GM12874 (cell line): ENCODE results near the gene DNAJC11.

ENCODE experiments used
- CTCF ChIP-seq: IDR thresholded peaks from 2 replicates; pipeline ENCODE4 v1.5.1; 2011; ENCODE audit warnings: low read depth, mild to moderate bottlenecking, control low read depth, low read length, moderate library complexity; ENCODE audit not compliant: insufficient read depth

Gene DNAJC11

DNA sequence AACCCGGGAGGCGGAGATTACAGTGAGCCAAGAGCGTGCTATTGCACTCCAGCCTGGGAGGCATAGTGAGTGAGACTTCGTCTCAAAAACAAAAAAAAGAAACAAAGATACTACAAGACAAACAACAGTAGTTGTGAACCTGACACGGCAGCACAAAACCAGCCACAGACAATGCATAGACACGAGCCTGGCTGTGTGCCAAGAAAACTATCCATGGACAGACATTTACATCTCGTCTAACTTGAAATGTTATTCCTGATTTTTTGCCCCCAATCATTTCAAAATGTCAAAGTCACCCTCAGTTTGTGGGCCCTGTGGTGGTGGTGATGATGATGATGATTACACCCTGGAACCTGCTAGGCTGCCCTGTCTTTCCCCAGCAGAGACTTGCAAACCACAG lies 105.3 kb downstream of the DNAJC11 start:
- no peak for TF ChIP-seq CTCF

DNA sequence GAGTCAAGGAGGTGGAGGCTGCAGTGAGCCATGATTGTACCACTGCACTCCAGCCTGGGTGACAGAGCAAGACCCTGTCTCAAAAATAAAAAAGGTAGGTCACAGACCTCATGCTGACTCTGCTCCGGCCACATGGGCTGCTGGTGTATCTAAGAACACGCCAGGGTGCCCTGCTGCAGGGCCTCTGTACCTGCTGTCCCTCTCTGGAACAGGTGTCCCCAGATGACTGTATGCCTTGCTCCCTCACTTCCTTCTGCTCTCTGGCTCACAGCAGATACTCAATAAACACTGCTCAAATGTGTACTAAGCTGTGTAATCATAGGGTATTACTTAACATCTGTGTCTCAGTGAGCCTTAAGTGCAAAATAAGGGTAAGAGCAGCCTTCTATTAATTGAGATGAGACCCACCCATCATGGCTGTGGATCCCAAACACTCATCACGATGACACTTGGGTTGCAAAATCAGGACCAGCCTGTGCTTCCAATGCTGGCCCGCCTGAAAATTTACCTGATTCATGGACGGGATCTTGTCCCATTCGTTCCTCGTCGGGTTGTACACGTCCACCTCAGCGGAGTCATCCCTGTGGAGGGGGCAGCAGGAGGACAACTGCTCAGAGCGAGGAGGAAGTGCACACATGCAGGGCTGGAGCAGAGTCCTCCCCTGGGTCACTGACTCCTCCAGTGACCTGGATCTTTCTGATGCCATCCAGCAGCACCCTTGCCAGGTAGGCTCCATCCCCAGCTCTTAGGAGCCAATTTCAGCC lies 106.5 kb downstream of the DNAJC11 start:
- TF ChIP-seq CTCF: no peak

GRCh38 chr1:6593810-6594209 lies 107.8 kb downstream of the DNAJC11 start:
- TF ChIP-seq CTCF: no peak

DNA sequence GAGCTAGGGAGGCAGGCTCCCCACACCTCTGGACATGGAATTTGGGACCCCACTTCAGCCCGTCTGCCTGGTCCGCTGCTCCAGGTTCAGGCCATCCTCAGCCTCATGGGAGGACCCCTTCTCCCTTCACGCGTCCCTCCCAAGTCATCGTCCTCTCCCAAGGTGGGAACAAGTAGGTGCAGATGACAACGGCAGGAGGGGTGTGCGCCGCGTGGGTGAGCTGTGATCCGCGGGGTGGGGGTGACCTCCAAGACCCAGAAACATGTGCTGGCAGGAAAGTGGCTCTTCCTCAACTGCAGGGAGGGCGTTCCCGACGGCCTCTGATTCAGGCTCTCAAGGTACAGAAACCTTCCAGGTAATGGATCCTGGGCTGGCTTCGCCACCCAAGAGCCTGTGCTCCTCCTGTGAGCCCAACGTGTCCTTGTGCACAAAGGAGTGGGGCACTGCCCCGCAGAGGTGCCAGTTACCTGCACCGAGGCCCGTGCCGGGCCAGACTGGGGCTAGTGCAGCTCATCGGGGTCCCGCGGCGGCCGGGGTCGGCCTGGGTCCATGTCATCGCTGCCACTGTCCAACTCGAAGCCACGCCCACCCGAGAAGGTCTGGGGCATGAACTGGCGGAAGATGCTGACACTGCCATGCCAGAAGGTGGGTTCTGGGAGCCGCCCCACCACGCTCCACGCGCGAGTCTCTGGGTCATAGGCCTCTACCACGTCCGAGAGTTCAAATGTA lies 108.6 kb downstream of the DNAJC11 start:
- TF ChIP-seq CTCF: no peak

- no peak for TF ChIP-seq CTCF
Observed at GRCh38 chr1:6592441-6592840, 109.2 kb downstream of the DNAJC11 start.

DNA sequence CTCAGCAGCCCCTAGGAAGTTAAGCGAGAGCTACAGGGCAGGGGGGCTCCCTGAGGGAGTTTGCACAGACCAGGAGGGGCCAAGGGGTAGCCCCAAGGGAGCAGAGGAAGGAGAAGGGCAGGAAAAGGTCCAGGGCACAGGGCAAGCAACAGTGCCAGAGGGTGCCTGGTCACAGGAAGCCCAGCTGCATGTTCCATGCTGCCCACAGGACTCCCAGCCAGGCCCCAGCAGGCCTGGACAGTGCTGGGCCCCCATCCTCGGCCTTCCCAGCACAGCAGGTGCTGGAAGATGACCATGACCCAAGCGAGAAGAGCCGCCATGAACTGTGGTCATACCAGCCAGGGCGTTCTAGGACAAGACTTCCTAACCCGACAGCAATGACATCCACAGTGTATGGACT lies 110.0 kb downstream of the DNAJC11 start:
- TF ChIP-seq CTCF: no peak

DNA sequence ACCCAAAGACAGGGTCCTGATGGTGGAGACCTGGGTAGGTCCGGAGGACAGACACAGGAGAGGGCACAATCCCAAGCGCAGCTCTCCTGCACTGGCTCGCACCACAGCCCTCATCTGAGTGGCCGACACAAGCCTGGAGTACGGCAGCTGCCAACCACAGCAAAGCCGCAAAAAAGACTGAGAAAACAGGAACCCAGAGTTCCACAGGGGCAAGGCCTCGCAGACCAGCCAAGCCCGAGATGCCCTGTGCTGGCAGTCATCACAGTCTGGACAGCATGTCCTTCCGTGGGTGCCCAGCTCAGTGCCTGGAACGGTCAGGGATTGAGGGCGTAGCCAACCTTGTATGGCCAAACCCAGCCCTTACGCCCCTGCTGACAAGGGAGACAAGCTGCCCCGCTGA lies 110.4 kb downstream of the DNAJC11 start:
- no peak for TF ChIP-seq CTCF
